HepG2 (cell line): Measurements from ENCODE around the gene AQP12A. TPM values are rescaled to one million over a fixed set of nuclear protein-coding genes. Genes with fewer than 3 reads are reported as not detected.

ENCODE experiments used
- ETV6 ChIP-seq: sonication (generic); formaldehyde crosslinking; conservative IDR thresholded peaks from 2 replicates; pipeline ENCODE4 v1.4.0; 2020; ENCODE audit warnings: missing genetic modification reagents
- GMEB2 ChIP-seq: IDR thresholded peaks from 2 replicates; pipeline ENCODE4 v1.6.1; 2016; ENCODE audit warnings: missing biosample characterization, missing genetic modification reagents, low read depth
- HNRNPL ChIP-seq: fragments of 200-400 bp; formaldehyde crosslinking; IDR thresholded peaks from 2 replicates; pipeline ENCODE4 v1.6.1; 2017; ENCODE audit warnings: mild to moderate bottlenecking, low read depth, low read length
- SMARCE1 ChIP-seq: fragments of 450-650 bp; IDR thresholded peaks from 2 replicates; pipeline ENCODE4 v1.6.1; 2017; ENCODE audit warnings: borderline replicate concordance
- ZBTB7A ChIP-seq: sonication (generic); formaldehyde crosslinking; IDR thresholded peaks from 2 replicates; pipeline ENCODE4 v1.8.0; 2022; ENCODE audit warnings: mild to moderate bottlenecking, missing genetic modification reagents
- ZHX2 ChIP-seq, 2 experiments: sonication (generic) in 1 of 2; formaldehyde crosslinking in 1 of 2; IDR thresholded peaks; 2 replicates each; pipeline versions ENCODE4 v1.6.1 to v1.9.0; 2014 to 2022; ENCODE audit warnings: antibody characterized with exemption in 1 of 2, borderline replicate concordance in 1 of 2, inconsistent platforms in 1 of 2, low read depth in 1 of 2, missing genetic modification reagents in 1 of 2
- ZNF550 ChIP-seq: sonication (generic); formaldehyde crosslinking; IDR thresholded peaks from 2 replicates; pipeline ENCODE4 v1.4.0; 2020; ENCODE audit warnings: mild to moderate bottlenecking, missing genetic modification reagents, borderline replicate concordance
- ZNF747 ChIP-seq: sonication (generic); formaldehyde crosslinking; IDR thresholded peaks from 2 replicates; pipeline ENCODE4 v1.8.1; 2023; ENCODE audit warnings: missing genetic modification reagents, mild to moderate bottlenecking, borderline replicate concordance
- polyA plus RNA-seq, 8 experiments: library from polyadenylated mRNA; depleted of rRNA in 3 of 8; stranded (reverse) in 7 of 8; unstranded in 1 of 8; fragments of >200 nt; fragmentation: Illumina TruSeq in 4 of 8; extraction: Trizol in 4 of 8; gene quantifications; 2 replicates each; pipeline versions ENCODE4 v1.2.1 to v1.2.3, GENCODE V29; 2011 to 2016; ENCODE audit warnings: low read depth in 4 of 8, missing spikeins in 1 of 8, mixed read lengths in 1 of 8; ENCODE audit not compliant: insufficient read depth in 1 of 8
- total RNA-seq, 5 experiments: library from RNA; depleted of rRNA; stranded (reverse); fragments of >200 nt; fragmentation: Illumina TruSeq; extraction: Trizol; gene quantifications; 2 replicates each; pipeline ENCODE4 v1.2.3, GENCODE V29; 2016; ENCODE audit warnings: low read depth in 1 of 5
- TF ChIP-seq, protein P1 (sequence below): sonication (generic); formaldehyde crosslinking; IDR thresholded peaks from 2 replicates; pipeline ENCODE4 v1.4.0; 2020; ENCODE audit warnings: mild to moderate bottlenecking, missing genetic modification reagents, borderline replicate concordance
- TF ChIP-seq, protein P2 (sequence below), 2 experiments: sonication (generic) in 1 of 2; formaldehyde crosslinking in 1 of 2; IDR thresholded peaks; 2 replicates each; pipeline versions ENCODE4 v1.4.0 to v1.6.1; 2018 to 2020; ENCODE audit warnings: missing genetic modification reagents in 2 of 2, borderline replicate concordance in 1 of 2, low read depth in 1 of 2, mild to moderate bottlenecking in 1 of 2, missing biosample characterization in 1 of 2
- TF ChIP-seq, protein P3 (sequence below): sonication (generic); formaldehyde crosslinking; IDR thresholded peaks from 2 replicates; pipeline ENCODE4 v1.4.0; 2020; ENCODE audit warnings: mild to moderate bottlenecking, missing genetic modification reagents, borderline replicate concordance

The AQP12A gene
- total and polyA plus RNA-seq, 2 of the 13 experiments (the other 11 are each of a cell fraction or from before 2014, with no cell fraction given), result not detected

GRCh38 chr2:240648155-240648649, 43.5 kb upstream of the AQP12A start (continued):
- TF ChIP-seq, protein P1, sequence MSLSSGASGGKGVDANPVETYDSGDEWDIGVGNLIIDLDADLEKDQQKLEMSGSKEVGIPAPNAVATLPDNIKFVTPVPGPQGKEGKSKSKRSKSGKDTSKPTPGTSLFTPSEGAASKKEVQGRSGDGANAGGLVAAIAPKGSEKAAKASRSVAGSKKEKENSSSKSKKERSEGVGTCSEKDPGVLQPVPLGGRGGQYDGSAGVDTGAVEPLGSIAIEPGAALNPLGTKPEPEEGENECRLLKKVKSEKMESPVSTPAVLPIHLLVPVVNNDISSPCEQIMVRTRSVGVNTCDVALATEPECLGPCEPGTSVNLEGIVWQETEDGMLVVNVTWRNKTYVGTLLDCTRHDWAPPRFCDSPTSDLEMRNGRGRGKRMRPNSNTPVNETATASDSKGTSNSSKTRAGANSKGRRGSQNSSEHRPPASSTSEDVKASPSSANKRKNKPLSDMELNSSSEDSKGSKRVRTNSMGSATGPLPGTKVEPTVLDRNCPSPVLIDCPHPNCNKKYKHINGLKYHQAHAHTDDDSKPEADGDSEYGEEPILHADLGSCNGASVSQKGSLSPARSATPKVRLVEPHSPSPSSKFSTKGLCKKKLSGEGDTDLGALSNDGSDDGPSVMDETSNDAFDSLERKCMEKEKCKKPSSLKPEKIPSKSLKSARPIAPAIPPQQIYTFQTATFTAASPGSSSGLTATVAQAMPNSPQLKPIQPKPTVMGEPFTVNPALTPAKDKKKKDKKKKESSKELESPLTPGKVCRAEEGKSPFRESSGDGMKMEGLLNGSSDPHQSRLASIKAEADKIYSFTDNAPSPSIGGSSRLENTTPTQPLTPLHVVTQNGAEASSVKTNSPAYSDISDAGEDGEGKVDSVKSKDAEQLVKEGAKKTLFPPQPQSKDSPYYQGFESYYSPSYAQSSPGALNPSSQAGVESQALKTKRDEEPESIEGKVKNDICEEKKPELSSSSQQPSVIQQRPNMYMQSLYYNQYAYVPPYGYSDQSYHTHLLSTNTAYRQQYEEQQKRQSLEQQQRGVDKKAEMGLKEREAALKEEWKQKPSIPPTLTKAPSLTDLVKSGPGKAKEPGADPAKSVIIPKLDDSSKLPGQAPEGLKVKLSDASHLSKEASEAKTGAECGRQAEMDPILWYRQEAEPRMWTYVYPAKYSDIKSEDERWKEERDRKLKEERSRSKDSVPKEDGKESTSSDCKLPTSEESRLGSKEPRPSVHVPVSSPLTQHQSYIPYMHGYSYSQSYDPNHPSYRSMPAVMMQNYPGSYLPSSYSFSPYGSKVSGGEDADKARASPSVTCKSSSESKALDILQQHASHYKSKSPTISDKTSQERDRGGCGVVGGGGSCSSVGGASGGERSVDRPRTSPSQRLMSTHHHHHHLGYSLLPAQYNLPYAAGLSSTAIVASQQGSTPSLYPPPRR (CRISPR knock-in tag), result no peak
- TF ChIP-seq, protein P2, sequence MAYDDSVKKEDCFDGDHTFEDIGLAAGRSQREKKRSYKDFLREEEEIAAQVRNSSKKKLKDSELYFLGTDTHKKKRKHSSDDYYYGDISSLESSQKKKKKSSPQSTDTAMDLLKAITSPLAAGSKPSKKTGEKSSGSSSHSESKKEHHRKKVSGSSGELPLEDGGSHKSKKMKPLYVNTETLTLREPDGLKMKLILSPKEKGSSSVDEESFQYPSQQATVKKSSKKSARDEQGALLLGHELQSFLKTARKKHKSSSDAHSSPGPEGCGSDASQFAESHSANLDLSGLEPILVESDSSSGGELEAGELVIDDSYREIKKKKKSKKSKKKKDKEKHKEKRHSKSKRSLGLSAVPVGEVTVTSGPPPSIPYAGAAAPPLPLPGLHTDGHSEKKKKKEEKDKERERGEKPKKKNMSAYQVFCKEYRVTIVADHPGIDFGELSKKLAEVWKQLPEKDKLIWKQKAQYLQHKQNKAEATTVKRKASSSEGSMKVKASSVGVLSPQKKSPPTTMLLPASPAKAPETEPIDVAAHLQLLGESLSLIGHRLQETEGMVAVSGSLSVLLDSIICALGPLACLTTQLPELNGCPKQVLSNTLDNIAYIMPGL (CRISPR knock-in tag; IDR thresholded peaks at IDR 0.05; ENCODE audit: borderline replicate concordance in 1 of 2, low read depth in 1 of 2), result no peak
- TF ChIP-seq SMARCE1 (no peak), HNRNPL (no peak), GMEB2 (no peak), ETV6 (no peak), ZNF550 (CRISPR knock-in tag) (no peak), ZNF747 (no peak), ZBTB7A (CRISPR knock-in tag) (no peak), ZHX2 (IDR thresholded peaks at IDR 0.05; ENCODE audit: low read depth) (no peak), ZHX2 (CRISPR knock-in tag; IDR thresholded peaks at IDR 0.05; ENCODE audit: borderline replicate concordance) (no peak)
- TF ChIP-seq, protein P3, sequence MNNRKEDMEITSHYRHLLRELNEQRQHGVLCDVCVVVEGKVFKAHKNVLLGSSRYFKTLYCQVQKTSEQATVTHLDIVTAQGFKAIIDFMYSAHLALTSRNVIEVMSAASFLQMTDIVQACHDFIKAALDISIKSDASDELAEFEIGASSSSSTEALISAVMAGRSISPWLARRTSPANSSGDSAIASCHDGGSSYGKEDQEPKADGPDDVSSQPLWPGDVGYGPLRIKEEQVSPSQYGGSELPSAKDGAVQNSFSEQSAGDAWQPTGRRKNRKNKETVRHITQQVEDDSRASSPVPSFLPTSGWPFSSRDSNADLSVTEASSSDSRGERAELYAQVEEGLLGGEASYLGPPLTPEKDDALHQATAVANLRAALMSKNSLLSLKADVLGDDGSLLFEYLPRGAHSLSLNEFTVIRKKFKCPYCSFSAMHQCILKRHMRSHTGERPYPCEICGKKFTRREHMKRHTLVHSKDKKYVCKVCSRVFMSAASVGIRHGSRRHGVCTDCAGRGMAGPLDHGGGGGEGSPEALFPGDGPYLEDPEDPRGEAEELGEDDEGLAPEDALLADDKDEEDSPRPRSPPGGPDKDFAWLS (CRISPR knock-in tag), result no peak
